GM04503 (cell line): ENCODE measurements around the gene TRAPPC12.
"Not testable (repeated sequence)": the region's sequence is repeated elsewhere in the genome, so short reads cannot be mapped to it uniquely, and the experiment has no call there.

ENCODE experiments used
- DNase-seq: peaks from one replicate; pipeline ENCODE4 v3.0.0-alpha.2; 2012; ENCODE audit warnings: low read depth

TRAPPC12 gene

DNA sequence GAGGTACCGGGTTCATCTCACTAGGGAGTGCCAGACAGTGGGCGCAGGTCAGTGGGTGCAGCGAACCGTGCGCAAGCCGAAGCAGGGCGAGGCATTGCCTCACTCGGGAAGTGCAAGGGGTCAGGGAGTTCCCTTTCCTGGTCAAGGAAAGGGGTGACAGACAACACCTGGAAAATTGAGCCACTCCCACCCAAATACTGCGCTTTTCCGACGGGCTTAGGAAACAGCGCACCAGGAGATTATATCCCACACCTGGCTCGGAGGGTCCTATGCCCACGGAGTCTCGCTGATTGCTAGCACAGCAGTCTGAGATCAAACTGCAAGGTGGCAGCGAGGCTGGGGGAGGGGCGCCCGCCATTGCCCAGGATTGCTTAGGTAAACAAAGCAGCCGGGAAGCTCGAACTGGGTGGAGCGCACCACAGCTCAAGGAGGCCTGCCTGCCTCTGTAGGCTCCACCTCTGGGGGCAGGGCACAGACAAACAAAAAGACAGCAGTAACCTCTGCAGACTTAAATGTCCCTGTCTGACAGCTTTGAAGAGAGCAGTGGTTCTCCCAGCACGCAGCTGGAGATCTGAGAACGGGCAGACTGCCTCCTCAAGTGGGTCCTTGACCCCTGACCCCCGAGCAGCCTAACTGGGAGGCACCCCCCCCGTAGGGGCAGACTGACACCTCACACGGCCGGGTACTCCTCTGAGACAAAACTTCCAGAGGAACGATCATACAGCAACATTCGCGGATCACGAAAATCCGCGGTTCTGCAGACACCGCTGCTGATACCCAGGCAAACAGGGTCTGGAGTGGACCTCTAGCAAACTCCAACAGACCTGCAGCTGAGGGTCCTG, 9.9 kb upstream of the TRAPPC12 start:
- not testable (repeated sequence) for DNase-seq

GRCh38 chr2:3376821-3377220, 2.7 kb upstream of the TRAPPC12 start:
- no peak for DNase-seq

DNA sequence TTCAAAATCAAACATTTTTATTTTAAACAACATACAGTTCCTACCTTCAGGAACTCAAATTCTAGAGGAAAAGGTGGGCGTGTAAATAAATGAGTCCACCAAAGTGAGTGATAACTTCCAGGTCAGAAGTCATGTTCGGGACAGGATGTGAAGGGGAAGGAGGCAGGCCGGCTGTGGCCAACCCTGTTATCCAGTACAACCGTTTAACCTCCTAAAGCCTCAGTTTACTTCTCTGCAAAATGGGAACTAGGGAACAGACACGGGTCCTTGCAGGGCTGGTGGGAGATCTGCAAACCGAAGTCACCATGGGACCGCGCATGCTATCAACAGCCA, 2.2 kb upstream of the TRAPPC12 start:
- DNase-seq: no peak

GRCh38 chr2:3377612-3378432, 1.7 kb upstream of the TRAPPC12 start, which contains the start of gene EIPR1:
TSS of gene EIPR1 (minus strand) at chr2:3377818. CDS start at chr2:3377689, 129 bp downstream.
- DNase-seq: peak; percentile 90

DNA sequence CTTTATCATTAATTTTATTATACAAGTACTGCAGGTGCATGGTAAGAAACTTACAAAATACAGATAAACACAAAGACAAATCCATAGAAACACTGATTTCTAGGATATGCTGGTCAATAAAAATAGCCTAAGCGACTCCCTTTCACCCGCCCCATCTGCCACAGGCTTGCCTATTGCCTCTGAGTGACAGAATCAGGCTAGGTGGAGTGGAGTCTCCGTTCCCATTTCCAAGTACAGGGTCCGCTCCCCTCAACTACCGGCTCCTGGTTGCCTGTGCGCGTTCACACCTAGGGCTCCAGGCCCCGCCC, 201 bp upstream of the TRAPPC12 start:
- DNase-seq: no peak

GRCh38 chr2:3386448-3386958, 7.0 kb downstream of the TRAPPC12 start:
- no peak for DNase-seq

DNA sequence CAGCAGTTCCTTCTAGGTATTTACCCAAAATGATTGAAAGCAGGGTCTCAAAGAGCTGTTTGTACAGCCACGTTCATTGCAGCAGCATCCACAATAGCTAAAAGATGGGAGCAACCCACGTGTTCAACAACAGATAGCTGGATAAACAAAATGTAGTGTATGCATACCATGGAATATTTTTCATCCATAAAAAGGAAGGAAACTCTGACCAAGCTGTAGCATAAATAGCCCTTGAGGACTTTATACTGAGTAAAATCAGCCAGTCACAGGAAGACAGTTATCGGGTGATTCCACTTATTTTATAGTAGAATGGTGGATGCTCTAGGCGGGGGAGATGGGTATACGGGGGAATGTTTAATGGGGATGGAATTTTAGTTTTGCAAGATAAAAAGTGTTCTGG, 7.5 kb downstream of the TRAPPC12 start:
- no peak for DNase-seq

DNA sequence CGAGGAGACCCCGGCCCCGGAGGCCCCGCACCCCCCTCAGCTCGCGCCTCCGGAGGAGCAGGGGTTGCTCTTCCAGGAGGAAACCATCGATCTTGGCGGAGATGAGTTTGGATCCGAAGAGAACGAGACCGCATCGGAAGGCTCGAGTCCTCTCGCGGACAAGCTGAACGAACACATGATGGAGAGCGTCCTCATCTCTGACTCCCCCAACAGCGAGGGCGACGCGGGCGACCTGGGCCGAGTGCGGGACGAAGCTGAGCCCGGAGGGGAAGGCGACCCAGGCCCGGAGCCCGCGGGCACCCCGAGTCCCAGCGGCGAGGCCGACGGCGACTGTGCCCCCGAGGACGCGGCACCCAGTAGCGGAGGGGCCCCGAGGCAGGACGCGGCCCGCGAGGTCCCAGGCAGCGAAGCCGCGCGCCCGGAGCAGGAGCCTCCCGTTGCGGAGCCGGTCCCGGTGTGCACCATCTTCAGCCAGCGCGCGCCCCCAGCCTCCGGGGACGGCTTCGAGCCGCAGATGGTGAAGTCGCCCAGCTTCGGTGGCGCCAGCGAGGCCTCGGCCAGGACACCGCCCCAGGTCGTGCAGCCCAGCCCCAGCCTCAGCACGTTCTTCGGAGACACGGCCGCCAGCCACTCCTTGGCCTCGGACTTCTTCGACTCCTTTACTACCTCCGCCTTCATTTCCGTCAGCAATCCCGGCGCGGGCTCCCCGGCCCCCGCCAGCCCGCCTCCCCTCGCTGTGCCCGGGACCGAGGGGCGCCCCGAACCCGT, 8.3 kb downstream of the TRAPPC12 start:
- DNase-seq: no peak

GRCh38 chr2:3388412-3388738, 8.9 kb downstream of the TRAPPC12 start:
- no peak for DNase-seq

- no peak for DNase-seq
Measured at GRCh38 chr2:3389193-3389592, 9.7 kb downstream of the TRAPPC12 start.

DNA sequence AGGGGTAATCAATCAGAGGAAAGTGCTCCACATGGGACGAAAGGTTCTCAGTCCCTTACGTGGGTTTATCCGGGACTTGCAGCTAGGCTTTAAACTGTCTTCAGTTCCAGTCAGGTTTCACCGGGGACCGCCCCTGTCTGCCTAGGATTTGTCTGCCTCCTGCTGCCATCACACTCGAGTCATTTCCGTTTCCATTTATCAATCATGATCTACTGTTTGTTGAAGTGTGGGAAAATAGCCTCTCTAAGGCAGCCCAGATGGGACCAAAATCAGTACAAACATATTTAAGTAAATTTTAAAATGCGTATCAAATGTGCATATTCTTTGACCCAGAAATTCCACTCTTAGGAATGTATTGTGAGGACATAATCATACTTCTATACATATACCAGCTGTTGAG, 10.5 kb downstream of the TRAPPC12 start:
- no peak for DNase-seq

DNA sequence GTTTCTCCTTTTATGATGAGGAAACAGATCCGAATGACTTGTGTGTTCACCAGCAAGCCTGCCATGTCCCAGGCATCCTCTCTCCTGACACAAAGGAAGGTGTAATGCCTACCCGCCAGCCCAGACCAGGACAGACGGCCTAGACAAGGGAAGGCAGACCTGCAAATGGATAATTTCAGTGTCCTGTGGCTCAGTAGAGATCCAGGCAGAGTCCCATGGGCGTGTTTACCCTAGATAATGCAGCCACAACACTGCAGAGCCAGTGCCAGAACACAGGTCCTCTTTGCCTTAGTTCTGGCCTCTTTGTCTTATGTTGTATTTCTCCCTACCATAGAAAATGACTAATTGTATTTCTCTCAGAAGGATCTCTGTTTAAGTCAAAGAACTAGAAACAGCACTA, 12.7 kb downstream of the TRAPPC12 start:
- no peak for DNase-seq

DNA sequence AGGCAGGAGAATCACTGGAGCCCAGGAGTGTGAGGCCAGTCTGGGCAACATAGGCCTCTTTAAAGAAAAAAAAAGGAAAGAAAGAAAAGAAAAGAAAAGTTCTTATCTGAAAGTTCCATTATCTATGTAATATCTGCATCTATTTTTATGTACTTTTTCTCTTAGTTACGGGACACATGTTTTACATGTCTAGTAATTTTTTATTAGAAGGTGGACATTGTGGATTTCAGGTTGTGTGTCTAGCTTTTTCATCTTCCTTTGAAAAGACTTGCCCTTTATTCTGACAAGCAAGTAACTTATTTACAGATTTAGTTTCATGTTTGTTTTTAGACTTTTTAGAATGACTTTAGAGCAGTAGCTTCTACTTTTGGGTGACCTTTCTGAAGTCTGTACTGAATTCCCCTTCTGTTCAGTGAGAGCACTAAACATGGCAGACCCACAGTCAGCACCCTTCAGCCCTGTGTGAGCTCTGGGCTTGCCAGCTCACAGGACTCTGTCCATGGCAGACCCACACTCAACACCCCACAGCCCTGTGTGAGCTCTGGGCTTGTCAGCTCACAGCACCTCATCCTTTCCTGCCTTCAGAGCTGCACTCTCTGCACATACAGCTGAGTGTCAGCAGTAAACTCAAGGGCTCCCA, 17.5 kb downstream of the TRAPPC12 start:
- DNase-seq: no peak

DNA sequence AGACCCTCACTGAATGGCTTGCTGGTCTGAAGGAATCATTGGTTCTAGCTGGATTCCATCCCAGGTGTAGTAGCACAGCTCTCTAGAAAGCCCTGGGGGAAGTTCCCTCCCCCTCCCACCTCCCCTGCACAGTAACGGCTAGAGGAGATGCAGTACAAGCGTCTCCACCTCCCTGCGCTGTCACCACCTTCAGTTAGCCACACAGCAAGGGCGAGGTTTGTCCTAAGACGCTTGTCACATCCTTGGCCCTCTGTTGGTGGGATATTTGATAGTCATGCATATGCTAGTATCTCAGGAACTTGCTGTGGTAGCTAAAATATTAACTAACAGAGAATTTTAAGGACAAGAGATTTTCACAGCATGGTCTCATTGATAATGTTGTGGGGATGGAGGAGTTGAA, 19.4 kb downstream of the TRAPPC12 start:
- DNase-seq: no peak

GRCh38 chr2:3399381-3399780, 19.9 kb downstream of the TRAPPC12 start:
- no peak for DNase-seq

GRCh38 chr2:3399829-3400228, 20.3 kb downstream of the TRAPPC12 start:
- no peak for DNase-seq

- no peak for DNase-seq
Measured at GRCh38 chr2:3403587-3404334, 24.3 kb downstream of the TRAPPC12 start.

- no peak for DNase-seq
Measured at GRCh38 chr2:3404349-3404894, 24.9 kb downstream of the TRAPPC12 start.

GRCh38 chr2:3405307-3405706, 25.8 kb downstream of the TRAPPC12 start:
- DNase-seq: no peak

GRCh38 chr2:3405876-3406275, 26.4 kb downstream of the TRAPPC12 start:
- no peak for DNase-seq

GRCh38 chr2:3406501-3406900, 27.0 kb downstream of the TRAPPC12 start:
- no peak for DNase-seq
